ENCODE measurements around the gene GRM8.
A peak's percentile ranks its signal among the peaks of the same experiment; 100 is the strongest.

GRCh38 chr7:126702242-126703016 is 550.3 kb downstream of the GRM8 start:
- TF ChIP-seq, protein P1, sequence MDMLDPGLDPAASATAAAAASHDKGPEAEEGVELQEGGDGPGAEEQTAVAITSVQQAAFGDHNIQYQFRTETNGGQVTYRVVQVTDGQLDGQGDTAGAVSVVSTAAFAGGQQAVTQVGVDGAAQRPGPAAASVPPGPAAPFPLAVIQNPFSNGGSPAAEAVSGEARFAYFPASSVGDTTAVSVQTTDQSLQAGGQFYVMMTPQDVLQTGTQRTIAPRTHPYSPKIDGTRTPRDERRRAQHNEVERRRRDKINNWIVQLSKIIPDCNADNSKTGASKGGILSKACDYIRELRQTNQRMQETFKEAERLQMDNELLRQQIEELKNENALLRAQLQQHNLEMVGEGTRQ (CRISPR knock-in tag; IDR thresholded peaks at IDR 0.05): no peak
- TF ChIP-seq NFATC3 (IDR thresholded peaks at IDR 0.05): no peak
- TF ChIP-seq CBFA2T3 (IDR thresholded peaks at IDR 0.05): 0 out of 2 replicates have a peak, but pooled peaks have one; percentile 9
- TF ChIP-seq EZH2 (IDR thresholded peaks at IDR 0.05; ENCODE audit: borderline replicate concordance, low read depth, low read length): no peak
- TF ChIP-seq, protein P2, sequence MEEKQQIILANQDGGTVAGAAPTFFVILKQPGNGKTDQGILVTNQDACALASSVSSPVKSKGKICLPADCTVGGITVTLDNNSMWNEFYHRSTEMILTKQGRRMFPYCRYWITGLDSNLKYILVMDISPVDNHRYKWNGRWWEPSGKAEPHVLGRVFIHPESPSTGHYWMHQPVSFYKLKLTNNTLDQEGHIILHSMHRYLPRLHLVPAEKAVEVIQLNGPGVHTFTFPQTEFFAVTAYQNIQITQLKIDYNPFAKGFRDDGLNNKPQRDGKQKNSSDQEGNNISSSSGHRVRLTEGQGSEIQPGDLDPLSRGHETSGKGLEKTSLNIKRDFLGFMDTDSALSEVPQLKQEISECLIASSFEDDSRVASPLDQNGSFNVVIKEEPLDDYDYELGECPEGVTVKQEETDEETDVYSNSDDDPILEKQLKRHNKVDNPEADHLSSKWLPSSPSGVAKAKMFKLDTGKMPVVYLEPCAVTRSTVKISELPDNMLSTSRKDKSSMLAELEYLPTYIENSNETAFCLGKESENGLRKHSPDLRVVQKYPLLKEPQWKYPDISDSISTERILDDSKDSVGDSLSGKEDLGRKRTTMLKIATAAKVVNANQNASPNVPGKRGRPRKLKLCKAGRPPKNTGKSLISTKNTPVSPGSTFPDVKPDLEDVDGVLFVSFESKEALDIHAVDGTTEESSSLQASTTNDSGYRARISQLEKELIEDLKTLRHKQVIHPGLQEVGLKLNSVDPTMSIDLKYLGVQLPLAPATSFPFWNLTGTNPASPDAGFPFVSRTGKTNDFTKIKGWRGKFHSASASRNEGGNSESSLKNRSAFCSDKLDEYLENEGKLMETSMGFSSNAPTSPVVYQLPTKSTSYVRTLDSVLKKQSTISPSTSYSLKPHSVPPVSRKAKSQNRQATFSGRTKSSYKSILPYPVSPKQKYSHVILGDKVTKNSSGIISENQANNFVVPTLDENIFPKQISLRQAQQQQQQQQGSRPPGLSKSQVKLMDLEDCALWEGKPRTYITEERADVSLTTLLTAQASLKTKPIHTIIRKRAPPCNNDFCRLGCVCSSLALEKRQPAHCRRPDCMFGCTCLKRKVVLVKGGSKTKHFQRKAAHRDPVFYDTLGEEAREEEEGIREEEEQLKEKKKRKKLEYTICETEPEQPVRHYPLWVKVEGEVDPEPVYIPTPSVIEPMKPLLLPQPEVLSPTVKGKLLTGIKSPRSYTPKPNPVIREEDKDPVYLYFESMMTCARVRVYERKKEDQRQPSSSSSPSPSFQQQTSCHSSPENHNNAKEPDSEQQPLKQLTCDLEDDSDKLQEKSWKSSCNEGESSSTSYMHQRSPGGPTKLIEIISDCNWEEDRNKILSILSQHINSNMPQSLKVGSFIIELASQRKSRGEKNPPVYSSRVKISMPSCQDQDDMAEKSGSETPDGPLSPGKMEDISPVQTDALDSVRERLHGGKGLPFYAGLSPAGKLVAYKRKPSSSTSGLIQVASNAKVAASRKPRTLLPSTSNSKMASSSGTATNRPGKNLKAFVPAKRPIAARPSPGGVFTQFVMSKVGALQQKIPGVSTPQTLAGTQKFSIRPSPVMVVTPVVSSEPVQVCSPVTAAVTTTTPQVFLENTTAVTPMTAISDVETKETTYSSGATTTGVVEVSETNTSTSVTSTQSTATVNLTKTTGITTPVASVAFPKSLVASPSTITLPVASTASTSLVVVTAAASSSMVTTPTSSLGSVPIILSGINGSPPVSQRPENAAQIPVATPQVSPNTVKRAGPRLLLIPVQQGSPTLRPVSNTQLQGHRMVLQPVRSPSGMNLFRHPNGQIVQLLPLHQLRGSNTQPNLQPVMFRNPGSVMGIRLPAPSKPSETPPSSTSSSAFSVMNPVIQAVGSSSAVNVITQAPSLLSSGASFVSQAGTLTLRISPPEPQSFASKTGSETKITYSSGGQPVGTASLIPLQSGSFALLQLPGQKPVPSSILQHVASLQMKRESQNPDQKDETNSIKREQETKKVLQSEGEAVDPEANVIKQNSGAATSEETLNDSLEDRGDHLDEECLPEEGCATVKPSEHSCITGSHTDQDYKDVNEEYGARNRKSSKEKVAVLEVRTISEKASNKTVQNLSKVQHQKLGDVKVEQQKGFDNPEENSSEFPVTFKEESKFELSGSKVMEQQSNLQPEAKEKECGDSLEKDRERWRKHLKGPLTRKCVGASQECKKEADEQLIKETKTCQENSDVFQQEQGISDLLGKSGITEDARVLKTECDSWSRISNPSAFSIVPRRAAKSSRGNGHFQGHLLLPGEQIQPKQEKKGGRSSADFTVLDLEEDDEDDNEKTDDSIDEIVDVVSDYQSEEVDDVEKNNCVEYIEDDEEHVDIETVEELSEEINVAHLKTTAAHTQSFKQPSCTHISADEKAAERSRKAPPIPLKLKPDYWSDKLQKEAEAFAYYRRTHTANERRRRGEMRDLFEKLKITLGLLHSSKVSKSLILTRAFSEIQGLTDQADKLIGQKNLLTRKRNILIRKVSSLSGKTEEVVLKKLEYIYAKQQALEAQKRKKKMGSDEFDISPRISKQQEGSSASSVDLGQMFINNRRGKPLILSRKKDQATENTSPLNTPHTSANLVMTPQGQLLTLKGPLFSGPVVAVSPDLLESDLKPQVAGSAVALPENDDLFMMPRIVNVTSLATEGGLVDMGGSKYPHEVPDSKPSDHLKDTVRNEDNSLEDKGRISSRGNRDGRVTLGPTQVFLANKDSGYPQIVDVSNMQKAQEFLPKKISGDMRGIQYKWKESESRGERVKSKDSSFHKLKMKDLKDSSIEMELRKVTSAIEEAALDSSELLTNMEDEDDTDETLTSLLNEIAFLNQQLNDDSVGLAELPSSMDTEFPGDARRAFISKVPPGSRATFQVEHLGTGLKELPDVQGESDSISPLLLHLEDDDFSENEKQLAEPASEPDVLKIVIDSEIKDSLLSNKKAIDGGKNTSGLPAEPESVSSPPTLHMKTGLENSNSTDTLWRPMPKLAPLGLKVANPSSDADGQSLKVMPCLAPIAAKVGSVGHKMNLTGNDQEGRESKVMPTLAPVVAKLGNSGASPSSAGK (IDR thresholded peaks at IDR 0.05): no peak
- TF ChIP-seq, protein P3, sequence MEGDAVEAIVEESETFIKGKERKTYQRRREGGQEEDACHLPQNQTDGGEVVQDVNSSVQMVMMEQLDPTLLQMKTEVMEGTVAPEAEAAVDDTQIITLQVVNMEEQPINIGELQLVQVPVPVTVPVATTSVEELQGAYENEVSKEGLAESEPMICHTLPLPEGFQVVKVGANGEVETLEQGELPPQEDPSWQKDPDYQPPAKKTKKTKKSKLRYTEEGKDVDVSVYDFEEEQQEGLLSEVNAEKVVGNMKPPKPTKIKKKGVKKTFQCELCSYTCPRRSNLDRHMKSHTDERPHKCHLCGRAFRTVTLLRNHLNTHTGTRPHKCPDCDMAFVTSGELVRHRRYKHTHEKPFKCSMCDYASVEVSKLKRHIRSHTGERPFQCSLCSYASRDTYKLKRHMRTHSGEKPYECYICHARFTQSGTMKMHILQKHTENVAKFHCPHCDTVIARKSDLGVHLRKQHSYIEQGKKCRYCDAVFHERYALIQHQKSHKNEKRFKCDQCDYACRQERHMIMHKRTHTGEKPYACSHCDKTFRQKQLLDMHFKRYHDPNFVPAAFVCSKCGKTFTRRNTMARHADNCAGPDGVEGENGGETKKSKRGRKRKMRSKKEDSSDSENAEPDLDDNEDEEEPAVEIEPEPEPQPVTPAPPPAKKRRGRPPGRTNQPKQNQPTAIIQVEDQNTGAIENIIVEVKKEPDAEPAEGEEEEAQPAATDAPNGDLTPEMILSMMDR (IDR thresholded peaks at IDR 0.05 in 2 of 3, conservative IDR thresholded peaks at IDR 0.05 in 1 of 3; ENCODE audit: insufficient read depth in 2 of 3, low read depth in 1 of 3, low read length in 3 of 3): no peak
- TF ChIP-seq, protein P4, sequence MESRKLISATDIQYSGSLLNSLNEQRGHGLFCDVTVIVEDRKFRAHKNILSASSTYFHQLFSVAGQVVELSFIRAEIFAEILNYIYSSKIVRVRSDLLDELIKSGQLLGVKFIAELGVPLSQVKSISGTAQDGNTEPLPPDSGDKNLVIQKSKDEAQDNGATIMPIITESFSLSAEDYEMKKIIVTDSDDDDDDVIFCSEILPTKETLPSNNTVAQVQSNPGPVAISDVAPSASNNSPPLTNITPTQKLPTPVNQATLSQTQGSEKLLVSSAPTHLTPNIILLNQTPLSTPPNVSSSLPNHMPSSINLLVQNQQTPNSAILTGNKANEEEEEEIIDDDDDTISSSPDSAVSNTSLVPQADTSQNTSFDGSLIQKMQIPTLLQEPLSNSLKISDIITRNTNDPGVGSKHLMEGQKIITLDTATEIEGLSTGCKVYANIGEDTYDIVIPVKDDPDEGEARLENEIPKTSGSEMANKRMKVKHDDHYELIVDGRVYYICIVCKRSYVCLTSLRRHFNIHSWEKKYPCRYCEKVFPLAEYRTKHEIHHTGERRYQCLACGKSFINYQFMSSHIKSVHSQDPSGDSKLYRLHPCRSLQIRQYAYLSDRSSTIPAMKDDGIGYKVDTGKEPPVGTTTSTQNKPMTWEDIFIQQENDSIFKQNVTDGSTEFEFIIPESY (CRISPR knock-in tag; IDR thresholded peaks at IDR 0.05): no peak
- TF ChIP-seq L3MBTL2 (IDR thresholded peaks at IDR 0.05): no peak
- TF ChIP-seq, protein P5, sequence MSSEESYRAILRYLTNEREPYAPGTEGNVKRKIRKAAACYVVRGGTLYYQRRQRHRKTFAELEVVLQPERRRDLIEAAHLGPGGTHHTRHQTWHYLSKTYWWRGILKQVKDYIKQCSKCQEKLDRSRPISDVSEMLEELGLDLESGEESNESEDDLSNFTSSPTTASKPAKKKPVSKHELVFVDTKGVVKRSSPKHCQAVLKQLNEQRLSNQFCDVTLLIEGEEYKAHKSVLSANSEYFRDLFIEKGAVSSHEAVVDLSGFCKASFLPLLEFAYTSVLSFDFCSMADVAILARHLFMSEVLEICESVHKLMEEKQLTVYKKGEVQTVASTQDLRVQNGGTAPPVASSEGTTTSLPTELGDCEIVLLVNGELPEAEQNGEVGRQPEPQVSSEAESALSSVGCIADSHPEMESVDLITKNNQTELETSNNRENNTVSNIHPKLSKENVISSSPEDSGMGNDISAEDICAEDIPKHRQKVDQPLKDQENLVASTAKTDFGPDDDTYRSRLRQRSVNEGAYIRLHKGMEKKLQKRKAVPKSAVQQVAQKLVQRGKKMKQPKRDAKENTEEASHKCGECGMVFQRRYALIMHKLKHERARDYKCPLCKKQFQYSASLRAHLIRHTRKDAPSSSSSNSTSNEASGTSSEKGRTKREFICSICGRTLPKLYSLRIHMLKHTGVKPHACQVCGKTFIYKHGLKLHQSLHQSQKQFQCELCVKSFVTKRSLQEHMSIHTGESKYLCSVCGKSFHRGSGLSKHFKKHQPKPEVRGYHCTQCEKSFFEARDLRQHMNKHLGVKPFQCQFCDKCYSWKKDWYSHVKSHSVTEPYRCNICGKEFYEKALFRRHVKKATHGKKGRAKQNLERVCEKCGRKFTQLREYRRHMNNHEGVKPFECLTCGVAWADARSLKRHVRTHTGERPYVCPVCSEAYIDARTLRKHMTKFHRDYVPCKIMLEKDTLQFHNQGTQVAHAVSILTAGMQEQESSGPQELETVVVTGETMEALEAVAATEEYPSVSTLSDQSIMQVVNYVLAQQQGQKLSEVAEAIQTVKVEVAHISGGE (CRISPR knock-in tag; IDR thresholded peaks at IDR 0.05): no peak
- no peak for TF ChIP-seq POLR2AphosphoS5 (IDR thresholded peaks at IDR 0.05; ENCODE audit: control insufficient read depth, insufficient read depth, low read depth, low read length)
- no peak for TF ChIP-seq SNRNP70 (optimal IDR thresholded peaks at IDR 0.05; ENCODE audit: low read depth, low read length)
- no peak for TF ChIP-seq LCOR (CRISPR knock-in tag; IDR thresholded peaks at IDR 0.05)
- TF ChIP-seq POLR2A (conservative IDR thresholded peaks at IDR 0.05): no peak

Measured in K562 (cell line).